Posterior vena cava (tissue), 2 donors: ENCODE results near the gene DOC2A. TPM values are rescaled to one million over a fixed set of nuclear protein-coding genes. Genes with fewer than 3 reads are reported as not detected.
A peak's percentile ranks its signal among the peaks of the same experiment; 100 is the strongest.

Experiments used
- DNase-seq: peaks from one replicate; pipeline ENCODE4 v3.0.0-alpha.2; 2020; ENCODE audit warnings: low spot score
- intact Hi-C, 2 donors: fragments of 100-400 bp; cut with DNase I; formaldehyde crosslinking; loops; one replicate each; pipeline versions ENCODE4 v1.14.1 to v1.14.2; 2022 to 2023
- total RNA-seq, 2 donors: library from RNA; stranded (reverse); fragmentation: NEBNext Ultra II Directional; extraction: Animal tissue kit (Norgen Biotek cat#: 25700); gene quantifications; one replicate each; pipeline ENCODE4 v1.2.1, GENCODE V29; 2021
- donor health status: DM: yes; HTN: yes; CAD: no.
- donor health status: DM: yes; HTN: yes; CAD: no.

Gene DOC2A
- total RNA-seq, 2 donors from 2014 or later = 0.28 to 0.33 TPM

GRCh38 chr16:29993903-29994599 is 16.8 kb downstream of the DOC2A start:
- no peak for DNase-seq
- intact Hi-C loops = loop anchor here in 1 of 2 donors (2.0 kb wide), 1 partner anchor 13 kb away; no protein-coding TSS in a partner anchor

- intact Hi-C loops = no loop called here
- DNase-seq = peak; percentile 76
Observed at GRCh38 chr16:29993191-29993902, 17.5 kb downstream of the DOC2A start.

GRCh38 chr16:29992344-29992967 is 18.4 kb downstream of the DOC2A start:
- DNase-seq = peak; percentile 45

GRCh38 chr16:29991571-29991904 is 19.3 kb downstream of the DOC2A start:
- peak; percentile 54 for DNase-seq
- intact Hi-C loops = no loop called here

More at GRCh38 chr16:29992344-29992967, 18.4 kb downstream of the DOC2A start:
- intact Hi-C loops = no loop called here

GRCh38 chr16:29990883-29991570 is 19.8 kb downstream of the DOC2A start:
- DNase-seq = peak; percentile 71
- intact Hi-C loops = no loop called here

- intact Hi-C loops = no loop called here
- DNase-seq = no peak
Observed at GRCh38 chr16:29990034-29990433, 20.8 kb downstream of the DOC2A start.

- intact Hi-C loops = no loop called here
- peak; percentile 52 for DNase-seq
Observed at GRCh38 chr16:29989111-29989858, 21.5 kb downstream of the DOC2A start.

GRCh38 chr16:29988346-29989075 is 22.3 kb downstream of the DOC2A start:
- DNase-seq = peak; percentile 77
- intact Hi-C loops = no loop called here

- peak; percentile 77 for DNase-seq
- intact Hi-C loops = no loop called here
Observed at GRCh38 chr16:29987371-29988085, 23.3 kb downstream of the DOC2A start.

GRCh38 chr16:29986931-29987330 is 23.9 kb downstream of the DOC2A start:
- intact Hi-C loops = no loop called here
- DNase-seq = peak; percentile 65

- peak; percentile 73 for DNase-seq
- intact Hi-C loops = no loop called here
Observed at GRCh38 chr16:29986231-29986630, 24.6 kb downstream of the DOC2A start.

- intact Hi-C loops = no loop called here
- DNase-seq = peak; percentile 64
Observed at GRCh38 chr16:29985271-29985811, 25.5 kb downstream of the DOC2A start.

- DNase-seq = no peak
- intact Hi-C loops = no loop called here
Observed at GRCh38 chr16:29984764-29985147, 26.1 kb downstream of the DOC2A start.

GRCh38 chr16:29984137-29984763 is 26.6 kb downstream of the DOC2A start:
- peak; percentile 50 for DNase-seq
- intact Hi-C loops = no loop called here

GRCh38 chr16:29983420-29984136 is 27.2 kb downstream of the DOC2A start:
- peak; percentile 67 for DNase-seq
- intact Hi-C loops = no loop called here

GRCh38 chr16:29982560-29983419 is 28.0 kb downstream of the DOC2A start:
- intact Hi-C loops = no loop called here
- peak; percentile 59 for DNase-seq
